ENCODE measurements around the gene CAPN5.
A peak's percentile ranks its signal among the peaks of the same experiment; 100 is the strongest.
"Not testable (repeated sequence)": the region's sequence is repeated elsewhere in the genome, so short reads cannot be mapped to it uniquely, and the experiment has no call there.

The CAPN5 gene

GRCh38 chr11:77066229-77067042, at the start of gene CAPN5:
Gene CAPN5 (plus strand): TSS chr11:77066971. CDS start chr11:77084887, 17,916 bp downstream.
- peak; percentile 97 for DNase-seq

DNA sequence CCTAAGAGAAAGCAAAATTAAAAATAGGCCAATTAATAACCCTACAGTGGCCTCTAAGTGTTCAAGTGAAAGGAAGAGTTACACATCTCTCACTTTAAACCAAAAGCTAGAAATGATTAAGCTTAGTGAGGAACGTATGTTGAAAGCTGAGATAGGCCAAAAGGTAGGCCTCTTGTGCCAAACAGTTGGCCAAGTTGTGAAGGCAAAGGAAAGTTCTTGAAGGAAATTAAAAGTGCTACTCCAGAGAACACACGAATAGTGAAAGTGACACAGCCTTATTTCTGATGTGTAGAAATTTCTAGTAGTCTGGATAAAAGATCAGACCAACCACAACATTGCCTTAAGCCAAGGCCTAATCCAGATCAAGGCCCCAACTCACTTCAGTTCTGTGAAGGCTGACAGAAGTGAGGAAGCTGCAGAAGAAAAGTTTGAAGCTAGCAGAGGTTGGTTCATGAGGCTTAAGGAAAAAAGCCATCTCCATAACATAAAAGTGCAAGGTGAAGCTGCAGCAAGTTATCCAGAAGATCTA, 48.3 kb upstream of the CAPN5 start:
- not testable (repeated sequence) for DNase-seq

DNA sequence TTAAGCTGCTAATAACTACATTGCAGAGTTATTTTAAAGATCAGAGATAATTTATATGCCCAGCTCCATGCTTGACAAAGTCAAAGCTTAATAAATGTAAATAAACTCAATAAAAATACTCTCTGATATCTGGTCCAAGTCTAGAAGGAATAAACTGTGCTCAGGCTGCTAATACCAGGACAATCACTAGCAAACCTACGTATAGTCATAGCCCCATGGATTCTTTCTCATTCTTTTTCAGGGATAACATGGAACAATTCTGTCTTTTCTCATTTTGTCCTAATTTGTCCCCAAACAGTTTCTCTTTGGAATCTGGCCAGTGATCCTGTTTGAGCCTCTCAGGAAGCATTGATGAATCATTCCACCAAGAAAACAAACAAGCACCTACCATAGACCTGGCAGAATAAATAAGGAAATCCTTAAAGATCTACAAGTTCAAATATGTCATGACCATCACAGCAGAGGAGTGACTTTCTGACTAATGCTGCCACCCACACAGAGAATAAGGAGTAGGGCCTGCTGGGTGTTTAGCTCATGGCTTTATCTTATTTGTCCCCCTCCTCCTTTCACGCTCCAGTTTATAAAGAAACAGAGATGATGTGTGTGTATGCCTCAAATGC, 46.7 kb upstream of the CAPN5 start:
- no peak for DNase-seq

DNA sequence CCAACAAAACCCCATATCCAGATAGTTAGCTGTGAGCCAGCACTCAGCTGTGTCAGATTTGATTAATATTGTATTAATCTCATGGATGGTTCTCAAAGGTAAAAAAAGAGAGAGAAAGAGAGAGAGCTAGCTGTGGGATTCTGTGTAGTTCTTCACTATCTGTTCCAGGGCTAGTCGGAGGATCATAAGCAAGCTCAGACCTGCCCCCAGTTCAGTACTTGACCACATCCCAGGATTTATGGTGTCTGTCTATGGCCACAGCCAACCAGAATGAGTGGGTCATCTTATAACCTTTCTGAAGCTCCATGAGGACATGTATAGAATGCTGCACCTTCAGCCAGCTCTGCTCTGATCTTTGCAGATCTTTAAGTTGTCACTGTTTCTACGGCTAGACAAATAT, 46.0 kb upstream of the CAPN5 start:
- no peak for DNase-seq

DNA sequence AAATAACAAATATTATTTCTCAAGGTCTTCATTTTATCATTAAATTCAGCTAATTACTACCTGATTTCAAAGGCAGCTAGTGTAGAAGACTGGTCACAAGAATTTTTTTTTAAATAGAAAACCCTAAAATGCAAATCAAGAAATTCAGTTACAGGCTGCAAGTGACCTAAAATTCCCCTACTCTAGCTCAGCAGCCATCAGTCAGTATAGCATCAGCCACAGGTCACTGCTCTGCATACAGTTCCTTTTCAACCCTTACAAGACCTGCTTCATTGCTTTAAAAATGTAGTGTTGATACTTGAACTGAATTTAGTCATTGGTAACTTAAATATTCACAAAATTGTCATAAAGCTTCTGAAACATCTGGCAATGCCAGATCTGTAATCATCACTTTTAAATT, 42.0 kb upstream of the CAPN5 start:
- no peak for DNase-seq

- no peak for DNase-seq
Observed at GRCh38 chr11:77026221-77026620, 40.5 kb upstream of the CAPN5 start.

DNA sequence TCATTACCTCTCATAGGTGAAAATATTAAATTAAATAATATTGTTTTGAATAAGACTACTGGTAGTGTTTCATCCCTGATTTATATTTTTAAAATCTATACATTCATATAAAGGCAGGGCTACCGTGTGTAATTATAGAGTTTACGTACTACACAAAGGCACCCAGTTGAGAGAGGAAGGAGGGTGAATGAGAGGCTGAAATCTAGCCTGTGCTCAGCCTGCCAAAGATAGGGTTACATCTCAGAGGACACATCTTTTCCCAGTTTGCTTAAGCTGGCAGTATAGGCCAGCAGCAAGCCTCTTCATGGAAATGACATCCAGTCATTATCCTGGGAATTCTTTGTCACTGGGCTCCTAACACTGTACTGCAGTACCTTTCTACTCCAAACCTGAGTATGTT, 40.0 kb upstream of the CAPN5 start:
- no peak for DNase-seq

GRCh38 chr11:77027275-77027674, 39.5 kb upstream of the CAPN5 start:
- DNase-seq = no peak

DNA sequence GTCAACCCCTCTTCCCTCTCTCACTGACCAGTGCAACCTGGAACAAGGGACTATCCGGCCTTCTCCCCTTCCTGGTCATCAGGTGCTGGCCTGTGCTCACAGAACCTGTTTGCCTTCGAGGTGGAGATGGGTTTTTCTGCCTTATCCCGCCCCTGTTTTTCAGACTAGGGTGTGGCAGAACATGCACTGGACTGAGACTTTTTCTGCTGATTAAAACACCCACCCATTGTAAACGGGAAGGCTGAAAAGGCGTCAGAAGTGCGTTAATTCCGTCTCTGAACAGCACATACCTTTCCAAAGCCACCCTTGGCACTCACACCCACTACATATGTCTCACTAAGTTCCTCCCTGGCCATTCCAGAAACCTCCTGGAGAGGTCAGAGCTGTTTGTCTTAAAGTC, 36.9 kb upstream of the CAPN5 start:
- DNase-seq = no peak

DNA sequence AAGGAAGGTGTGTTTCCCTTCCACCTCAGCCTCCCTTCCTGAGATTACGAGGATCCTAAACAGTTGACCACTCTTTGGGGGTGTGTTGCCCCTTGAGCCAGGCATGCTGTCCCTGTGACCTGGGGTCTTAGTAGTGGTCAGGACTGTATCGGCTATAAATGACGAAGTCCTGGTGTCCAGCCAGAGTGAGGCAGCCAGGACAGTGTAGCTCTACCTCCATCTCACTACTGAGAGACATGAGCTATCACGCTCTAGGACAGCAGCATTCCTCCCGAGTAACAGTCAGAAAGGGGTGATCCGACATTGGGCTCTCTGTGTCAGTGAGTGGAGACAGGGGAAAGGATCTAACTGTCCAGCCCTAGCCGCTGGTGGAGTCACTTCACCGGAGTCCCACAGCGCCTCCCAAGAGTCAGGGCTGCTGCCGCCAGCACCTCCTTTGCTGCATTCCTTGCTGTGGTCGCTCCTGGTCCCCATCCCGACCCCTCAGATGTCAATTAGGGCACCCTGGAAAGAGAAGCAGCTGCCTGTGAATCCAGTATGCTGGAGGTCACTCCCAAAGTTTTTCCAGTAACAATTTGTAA, 35.8 kb upstream of the CAPN5 start:
- DNase-seq = no peak

DNA sequence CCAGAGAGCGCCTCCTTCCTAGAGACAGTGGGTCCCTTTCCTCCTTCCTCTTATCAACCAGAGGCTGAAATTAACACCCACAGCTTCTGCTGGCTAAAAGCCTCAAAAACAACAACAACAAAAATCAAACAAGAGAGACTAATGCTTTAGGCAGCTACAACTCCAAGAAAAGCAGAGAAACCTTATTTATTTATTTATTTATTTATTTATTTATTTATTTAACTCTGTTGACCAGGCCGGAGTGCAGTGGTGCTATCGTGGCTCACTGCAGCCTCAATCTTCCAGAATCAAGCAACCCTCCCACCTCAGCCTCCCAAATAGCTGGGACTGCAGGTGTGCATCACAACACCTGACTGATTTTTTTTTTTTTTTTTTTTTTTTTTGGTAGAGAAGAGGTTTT, 35.2 kb upstream of the CAPN5 start:
- DNase-seq = no peak

DNA sequence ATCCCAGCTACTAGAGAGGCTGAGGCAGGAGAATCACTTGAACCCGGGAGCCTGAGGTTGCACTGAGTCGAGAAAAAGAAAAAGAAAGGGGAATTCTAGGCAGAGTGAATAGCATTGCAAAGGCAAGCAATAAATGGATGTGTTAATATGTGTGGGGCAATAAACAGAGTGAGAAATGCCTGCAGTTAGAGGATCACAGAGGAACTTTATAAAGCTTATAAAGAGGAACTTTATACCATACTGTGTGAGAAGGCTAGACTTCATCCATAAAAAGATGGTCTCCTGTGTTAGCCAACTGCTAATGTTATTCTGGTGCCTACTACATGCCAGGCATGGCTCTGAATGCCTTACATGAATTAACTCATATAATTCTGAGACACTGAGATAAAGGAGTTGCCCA, 31.7 kb upstream of the CAPN5 start:
- no peak for DNase-seq

GRCh38 chr11:77035580-77035979, 31.2 kb upstream of the CAPN5 start:
- DNase-seq = no peak

- DNase-seq = no peak
Observed at GRCh38 chr11:77036398-77036797, 30.4 kb upstream of the CAPN5 start.

GRCh38 chr11:77037057-77037456, 29.7 kb upstream of the CAPN5 start:
- no peak for DNase-seq

GRCh38 chr11:77038029-77038824, 28.5 kb upstream of the CAPN5 start:
- DNase-seq = no peak

GRCh38 chr11:77038825-77039326, 27.9 kb upstream of the CAPN5 start:
- no peak for DNase-seq

DNA sequence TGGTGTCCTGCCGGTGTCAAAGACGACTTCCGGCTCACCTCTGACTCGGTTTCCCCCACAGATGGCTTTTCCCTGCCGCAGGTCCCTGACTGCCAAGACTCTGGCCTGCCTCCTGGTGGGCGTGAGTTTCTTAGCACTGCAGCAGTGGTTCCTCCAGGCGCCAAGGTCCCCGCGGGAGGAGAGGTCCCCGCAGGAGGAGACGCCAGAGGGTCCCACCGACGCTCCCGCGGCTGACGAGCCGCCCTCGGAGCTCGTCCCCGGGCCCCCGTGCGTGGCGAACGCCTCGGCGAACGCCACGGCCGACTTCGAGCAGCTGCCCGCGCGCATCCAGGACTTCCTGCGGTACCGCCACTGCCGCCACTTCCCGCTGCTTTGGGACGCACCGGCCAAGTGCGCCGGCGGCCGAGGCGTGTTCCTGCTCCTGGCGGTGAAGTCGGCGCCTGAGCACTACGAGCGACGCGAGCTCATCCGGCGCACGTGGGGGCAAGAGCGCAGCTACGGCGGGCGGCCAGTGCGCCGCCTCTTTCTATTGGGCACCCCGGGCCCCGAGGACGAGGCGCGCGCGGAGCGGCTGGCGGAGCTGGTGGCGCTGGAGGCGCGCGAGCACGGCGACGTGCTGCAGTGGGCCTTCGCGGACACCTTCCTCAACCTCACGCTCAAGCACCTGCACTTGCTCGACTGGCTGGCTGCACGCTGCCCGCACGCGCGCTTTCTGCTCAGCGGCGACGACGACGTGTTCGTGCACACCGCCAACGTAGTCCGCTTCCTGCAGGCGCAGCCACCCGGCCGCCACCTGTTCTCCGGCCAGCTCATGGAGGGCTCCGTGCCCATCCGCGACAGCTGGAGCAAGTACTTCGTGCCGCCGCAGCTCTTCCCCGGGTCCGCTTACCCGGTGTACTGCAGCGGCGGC, 27.0 kb upstream of the CAPN5 start:
- DNase-seq = peak; percentile 71

DNA sequence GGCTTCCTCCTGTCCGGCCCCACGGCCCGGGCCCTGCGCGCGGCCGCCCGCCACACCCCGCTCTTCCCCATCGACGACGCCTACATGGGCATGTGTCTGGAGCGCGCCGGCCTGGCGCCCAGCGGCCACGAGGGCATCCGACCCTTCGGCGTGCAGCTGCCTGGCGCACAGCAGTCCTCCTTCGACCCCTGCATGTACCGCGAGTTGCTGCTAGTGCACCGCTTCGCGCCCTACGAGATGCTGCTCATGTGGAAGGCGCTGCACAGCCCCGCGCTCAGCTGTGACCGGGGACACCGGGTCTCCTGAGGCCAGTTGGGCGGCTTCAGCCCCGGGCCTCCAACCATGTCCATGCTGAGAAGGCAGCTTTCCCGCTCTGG, 26.4 kb upstream of the CAPN5 start:
- DNase-seq = peak; percentile 9

- no peak for DNase-seq
Observed at GRCh38 chr11:77040889-77041288, 25.9 kb upstream of the CAPN5 start.

DNA sequence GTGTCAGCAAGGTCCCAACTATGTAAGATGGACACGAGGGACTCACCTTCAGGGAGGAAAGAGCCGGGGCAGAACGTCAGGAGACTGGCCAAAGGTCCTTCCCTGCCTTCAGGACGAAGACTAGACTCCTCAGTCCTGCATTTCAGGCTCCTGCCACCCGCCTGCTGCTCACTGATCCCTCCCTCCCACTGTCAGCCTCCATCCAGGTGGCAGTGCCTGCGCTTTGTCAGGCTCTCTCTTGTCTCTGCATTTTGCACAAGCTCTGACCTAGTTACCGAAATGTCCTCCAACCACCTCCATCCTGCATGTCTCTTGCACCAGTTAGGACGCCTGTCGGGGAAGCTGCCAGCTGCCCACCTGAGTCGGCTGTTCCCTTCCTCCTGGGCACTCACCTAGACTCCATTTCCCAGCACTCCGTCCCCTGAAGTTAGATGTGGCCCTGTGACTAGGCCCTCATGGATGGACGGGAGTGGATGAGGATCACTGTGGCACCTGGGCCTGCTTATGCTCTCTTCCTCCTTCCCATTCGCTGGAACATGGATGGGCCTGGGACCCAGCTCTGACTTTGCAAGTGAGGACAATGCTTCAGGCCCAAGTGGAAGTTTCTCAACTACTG, 24.6 kb upstream of the CAPN5 start:
- no peak for DNase-seq
